Testis (tissue), 2 donors: Measurements from ENCODE around the gene RASD1.

Experiments
- CTCF ChIP-seq, 3 experiments: fragments of 450-650 bp in 2 of 3; fragments of 200-600 bp in 1 of 3; sonication (generic) in 1 of 3; IDR thresholded peaks; one replicate each; pipeline ENCODE4 v1.5.1; 2016 to 2019; ENCODE audit warnings: antibody characterized with exemption in 3 of 3, mild to moderate bottlenecking in 2 of 3, moderate library complexity in 1 of 3
- POLR2A ChIP-seq: fragments of 450-650 bp; IDR thresholded peaks from one replicate; pipeline ENCODE4 v1.6.1; 2017; ENCODE audit warnings: antibody characterized with exemption, mild to moderate bottlenecking, moderate library complexity

GRCh38 chr17:17545984-17546383, 49.8 kb upstream of the RASD1 start:
- TF ChIP-seq CTCF (IDR thresholded peaks at IDR 0.05) (no peak), POLR2A (no peak)
